ENCODE measurements around the gene G2E3. TPM values are rescaled to one million over a fixed set of nuclear protein-coding genes. Genes with fewer than 3 reads are reported as not detected.
A peak's percentile ranks its signal among the peaks of the same experiment; 100 is the strongest.

G2E3 gene
- total RNA-seq, 2 donors from 2014 or later = 44.8 to 80.1 TPM

GRCh38 chr14:30657050-30657449, 98.1 kb downstream of the G2E3 start:
- H3K4me1 Mint-ChIP-seq = no peaks in the 10 kb centered on the region

DNA sequence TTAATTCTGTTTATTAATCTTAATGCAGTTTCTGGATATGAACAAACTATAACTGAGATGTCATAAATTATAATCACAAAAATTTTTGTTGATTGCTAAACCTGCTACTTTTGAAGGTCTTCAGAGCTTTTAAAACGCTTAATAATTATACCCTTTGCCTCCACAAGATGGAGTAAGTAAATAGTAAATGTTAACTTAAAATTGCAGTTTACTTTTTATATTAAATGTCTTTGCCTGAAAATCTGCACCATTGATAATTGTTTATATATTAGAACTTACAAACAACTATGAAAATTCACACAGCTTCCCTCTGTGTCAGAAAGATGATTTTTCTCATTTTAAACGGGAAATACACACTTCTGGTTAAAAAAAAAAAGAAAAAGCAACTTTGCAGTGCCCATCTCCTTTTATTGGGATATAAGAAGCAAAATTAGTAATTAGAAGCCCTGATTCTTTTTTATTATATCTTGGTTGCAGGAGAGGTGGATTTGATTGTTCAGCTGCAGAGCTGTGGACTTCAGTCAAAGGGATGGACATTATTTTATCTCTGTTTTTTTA, 98.7 kb downstream of the G2E3 start:
- no peak for DNase-seq
- H3K27me3 Mint-ChIP-seq (ENCODE audit: insufficient read depth) = no peaks in the 10 kb centered on the region
- Histone ChIP-seq H3K4me3 (ENCODE audit: low read length) (no peak overlapping the region), H3K27ac (ENCODE audit: low read depth, low read length) (no peak overlapping the region), H3K27me3 (ENCODE audit: control insufficient read depth, insufficient read depth, low read length, poor library complexity, severe bottlenecking) (no peaks in the 10 kb centered on the region), H3K36me3 (ENCODE audit: control insufficient read depth, insufficient read depth, low read length) (peaks cover 93% of the 10 kb centered on the region), H3K9me3 (ENCODE audit: control insufficient read depth, low read length) (no peaks in the 10 kb centered on the region), H3K4me1 (ENCODE audit: control insufficient read depth, insufficient read depth, low read length) (no peaks in the 10 kb centered on the region), H3K9ac (ENCODE audit: extremely low read depth, low read length, poor library complexity, severe bottlenecking) (no peak overlapping the region)
- no peak overlapping the region for H3K27ac Mint-ChIP-seq
- TF ChIP-seq, protein P1, sequence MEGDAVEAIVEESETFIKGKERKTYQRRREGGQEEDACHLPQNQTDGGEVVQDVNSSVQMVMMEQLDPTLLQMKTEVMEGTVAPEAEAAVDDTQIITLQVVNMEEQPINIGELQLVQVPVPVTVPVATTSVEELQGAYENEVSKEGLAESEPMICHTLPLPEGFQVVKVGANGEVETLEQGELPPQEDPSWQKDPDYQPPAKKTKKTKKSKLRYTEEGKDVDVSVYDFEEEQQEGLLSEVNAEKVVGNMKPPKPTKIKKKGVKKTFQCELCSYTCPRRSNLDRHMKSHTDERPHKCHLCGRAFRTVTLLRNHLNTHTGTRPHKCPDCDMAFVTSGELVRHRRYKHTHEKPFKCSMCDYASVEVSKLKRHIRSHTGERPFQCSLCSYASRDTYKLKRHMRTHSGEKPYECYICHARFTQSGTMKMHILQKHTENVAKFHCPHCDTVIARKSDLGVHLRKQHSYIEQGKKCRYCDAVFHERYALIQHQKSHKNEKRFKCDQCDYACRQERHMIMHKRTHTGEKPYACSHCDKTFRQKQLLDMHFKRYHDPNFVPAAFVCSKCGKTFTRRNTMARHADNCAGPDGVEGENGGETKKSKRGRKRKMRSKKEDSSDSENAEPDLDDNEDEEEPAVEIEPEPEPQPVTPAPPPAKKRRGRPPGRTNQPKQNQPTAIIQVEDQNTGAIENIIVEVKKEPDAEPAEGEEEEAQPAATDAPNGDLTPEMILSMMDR (conservative IDR thresholded peaks at IDR 0.05) = peak; percentile 71
- H3K4me1 Mint-ChIP-seq = no peaks in the 10 kb centered on the region
- H3K36me3 Mint-ChIP-seq (ENCODE audit: low read depth) = peaks cover 39% of the 10 kb centered on the region
- H3K4me3 Mint-ChIP-seq = no peak overlapping the region
- no peaks in the 10 kb centered on the region for H3K9me3 Mint-ChIP-seq
- 96% methylated on average over 2 of the region's 2 CpGs; no CpG with 5 or more reads in 1 of the 2 experiments for WGBS, 2 experiments (ENCODE audit: insufficient coverage in 1 of 2, insufficient read length in 1 of 2)

More at GRCh38 chr14:30657050-30657449, 98.1 kb downstream of the G2E3 start:
- no peak overlapping the region for H3K4me3 ChIP-seq (ENCODE audit: low read length)
- no peaks in the 10 kb centered on the region for H3K9me3 ChIP-seq (ENCODE audit: control insufficient read depth, low read length)
- TF ChIP-seq, protein P1 (conservative IDR thresholded peaks at IDR 0.05) = no peak
- no peaks in the 10 kb centered on the region for H3K27me3 Mint-ChIP-seq (ENCODE audit: insufficient read depth)
- H3K4me1 ChIP-seq (ENCODE audit: control insufficient read depth, insufficient read depth, low read length) = no peaks in the 10 kb centered on the region
- H3K36me3 ChIP-seq (ENCODE audit: control insufficient read depth, insufficient read depth, low read length) = peaks cover 90% of the 10 kb centered on the region
- no peaks in the 10 kb centered on the region for H3K27me3 ChIP-seq (ENCODE audit: control insufficient read depth, insufficient read depth, low read length, poor library complexity, severe bottlenecking)
- no peak for DNase-seq
- WGBS, 2 experiments (ENCODE audit: insufficient coverage in 1 of 2, insufficient read length in 1 of 2) = 97 to 100% methylated on average over 1 to 2 of the region's 2 CpGs
- H3K4me3 Mint-ChIP-seq = no peak overlapping the region
- no peak overlapping the region for H3K9ac ChIP-seq (ENCODE audit: extremely low read depth, low read length, poor library complexity, severe bottlenecking)
- no peaks in the 10 kb centered on the region for H3K9me3 Mint-ChIP-seq
- H3K27ac Mint-ChIP-seq = no peak overlapping the region
- no peak overlapping the region for H3K27ac ChIP-seq (ENCODE audit: low read depth, low read length)
- peaks cover 37% of the 10 kb centered on the region for H3K36me3 Mint-ChIP-seq (ENCODE audit: low read depth)

GRCh38 chr14:30658645-30659044, 99.7 kb downstream of the G2E3 start:
- H3K27ac ChIP-seq (ENCODE audit: low read depth, low read length) = no peak overlapping the region
- Mint-ChIP-seq H3K4me3 (no peak overlapping the region), H3K27ac (no peak overlapping the region), H3K4me1 (no peaks in the 10 kb centered on the region), H3K27me3 (ENCODE audit: insufficient read depth) (no peaks in the 10 kb centered on the region), H3K36me3 (ENCODE audit: low read depth) (peaks cover 38% of the 10 kb centered on the region), H3K9me3 (no peaks in the 10 kb centered on the region)
- WGBS, 2 experiments (ENCODE audit: insufficient coverage in 1 of 2, insufficient read length in 1 of 2) = 97 to 100% methylated on average over 2 to 3 of the region's 3 CpGs
- TF ChIP-seq, protein P1 (conservative IDR thresholded peaks at IDR 0.05) = no peak
- peaks cover 93% of the 10 kb centered on the region for H3K36me3 ChIP-seq (ENCODE audit: control insufficient read depth, insufficient read depth, low read length)
- no peak for DNase-seq
- H3K9ac ChIP-seq (ENCODE audit: extremely low read depth, low read length, poor library complexity, severe bottlenecking) = no peak overlapping the region
- H3K4me1 ChIP-seq (ENCODE audit: control insufficient read depth, insufficient read depth, low read length) = no peaks in the 10 kb centered on the region
- H3K4me3 ChIP-seq (ENCODE audit: low read length) = no peak overlapping the region
- H3K27me3 ChIP-seq (ENCODE audit: control insufficient read depth, insufficient read depth, low read length, poor library complexity, severe bottlenecking) = no peaks in the 10 kb centered on the region
- peaks cover 4% of the 10 kb centered on the region for H3K9me3 ChIP-seq (ENCODE audit: control insufficient read depth, low read length)

Measured in endodermal cell (in vitro differentiated cells).